ENCODE data around the gene COL18A1. TPM values are rescaled to one million over a fixed set of nuclear protein-coding genes. Genes with fewer than 3 reads are reported as not detected.

COL18A1 gene
- total RNA-seq, 4 donors from 2014 or later, result 16.4 to 42.2 (median 20.7) TPM

- Histone ChIP-seq H3K27ac (no peak overlapping the region), H3K9me3 (no peaks in the 10 kb centered on the region), H3K27me3 (peaks cover 0 to 2% (median 2%) of the 10 kb centered on the region in 3 donors), H3K4me3 (no peak overlapping the region), H3K36me3 (no peaks in the 10 kb centered on the region), H3K4me1 (no peaks in the 10 kb centered on the region)
- intact Hi-C loops (cut with DNase I; ENCODE audit: low total_unique reads) (no loop called here), in situ Hi-C loops (cut with MboI; ENCODE audit: low sequenced_read_pairs in 4 of 4) (no loop called here)
- TF ChIP-seq CTCF (IDR thresholded peaks at IDR 0.05 in 4 of 5, conservative IDR thresholded peaks at IDR 0.05 in 1 of 5) (no peak), POLR2A (IDR thresholded peaks at IDR 0.05) (no peak)
- ATAC-seq (no peak), DNase-seq (no peak)
Observed at GRCh38 chr21:45423968-45424853, 19.2 kb downstream of the COL18A1 start.

- TF ChIP-seq POLR2A (IDR thresholded peaks at IDR 0.05) (no peak), CTCF (IDR thresholded peaks at IDR 0.05 in 4 of 5, conservative IDR thresholded peaks at IDR 0.05 in 1 of 5) (no peak)
- in situ Hi-C loops (cut with MboI; ENCODE audit: low sequenced_read_pairs in 4 of 4) (loop anchor here in 1 of 4 donors (25.0 kb wide), 1 partner anchor 138 kb away; the partner anchor contains the start of gene POFUT2), intact Hi-C loops (cut with DNase I; ENCODE audit: low total_unique reads) (no loop called here)
- ATAC-seq, result no peak
- DNase-seq, result no peak
- no peaks in the 10 kb centered on the region for H3K36me3 ChIP-seq
- no peak overlapping the region for H3K27ac ChIP-seq
- H3K9me3 ChIP-seq, result no peaks in the 10 kb centered on the region
- H3K4me3 ChIP-seq, result no peak overlapping the region
- peaks cover 0 to under 1% (median 0%) of the 10 kb centered on the region in 3 donors for H3K27me3 ChIP-seq
- H3K4me1 ChIP-seq, result no peaks in the 10 kb centered on the region
Observed at GRCh38 chr21:45424854-45425795, 20.2 kb downstream of the COL18A1 start.

GRCh38 chr21:45427331-45428271 lies 22.6 kb downstream of the COL18A1 start:
- Histone ChIP-seq H3K36me3 (no peaks in the 10 kb centered on the region), H3K4me1 (no peaks in the 10 kb centered on the region), H3K9me3 (no peaks in the 10 kb centered on the region), H3K27ac (no peak overlapping the region), H3K27me3 (no peaks in the 10 kb centered on the region), H3K4me3 (no peak overlapping the region)
- DNase-seq (peak; percentile 38 to 51), ATAC-seq (peak; percentile 54 to 72)
- in situ Hi-C loops (cut with MboI; ENCODE audit: low sequenced_read_pairs in 4 of 4), result loop anchor here in 1 of 4 donors (25.0 kb wide), 1 partner anchor 140 kb away; the partner anchor contains the start of gene POFUT2
- TF ChIP-seq CTCF (IDR thresholded peaks at IDR 0.05 in 4 of 5, conservative IDR thresholded peaks at IDR 0.05 in 1 of 5) (no peak), POLR2A (IDR thresholded peaks at IDR 0.05) (no peak)
- intact Hi-C loops (cut with DNase I; ENCODE audit: low total_unique reads), result no loop called here

- no peaks in the 10 kb centered on the region for H3K27me3 ChIP-seq
- TF ChIP-seq POLR2A (IDR thresholded peaks at IDR 0.05) (no peak), CTCF (IDR thresholded peaks at IDR 0.05 in 4 of 5, conservative IDR thresholded peaks at IDR 0.05 in 1 of 5) (no peak)
- no peak overlapping the region for H3K4me3 ChIP-seq
- no peaks in the 10 kb centered on the region for H3K9me3 ChIP-seq
- ATAC-seq (no peak), DNase-seq (no peak)
- intact Hi-C loops (cut with DNase I; ENCODE audit: low total_unique reads) (no loop called here), in situ Hi-C loops (cut with MboI; ENCODE audit: low sequenced_read_pairs in 4 of 4) (loop anchor here in 1 of 4 donors (25.0 kb wide), 1 partner anchor 141 kb away; the partner anchor contains the start of gene POFUT2)
- no peak overlapping the region for H3K27ac ChIP-seq
- no peaks in the 10 kb centered on the region for H3K36me3 ChIP-seq
- H3K4me1 ChIP-seq, result no peaks in the 10 kb centered on the region
Observed at GRCh38 chr21:45428534-45428933, 23.6 kb downstream of the COL18A1 start.
